ENCODE measurements around the gene PACSIN1.

The PACSIN1 gene

DNA sequence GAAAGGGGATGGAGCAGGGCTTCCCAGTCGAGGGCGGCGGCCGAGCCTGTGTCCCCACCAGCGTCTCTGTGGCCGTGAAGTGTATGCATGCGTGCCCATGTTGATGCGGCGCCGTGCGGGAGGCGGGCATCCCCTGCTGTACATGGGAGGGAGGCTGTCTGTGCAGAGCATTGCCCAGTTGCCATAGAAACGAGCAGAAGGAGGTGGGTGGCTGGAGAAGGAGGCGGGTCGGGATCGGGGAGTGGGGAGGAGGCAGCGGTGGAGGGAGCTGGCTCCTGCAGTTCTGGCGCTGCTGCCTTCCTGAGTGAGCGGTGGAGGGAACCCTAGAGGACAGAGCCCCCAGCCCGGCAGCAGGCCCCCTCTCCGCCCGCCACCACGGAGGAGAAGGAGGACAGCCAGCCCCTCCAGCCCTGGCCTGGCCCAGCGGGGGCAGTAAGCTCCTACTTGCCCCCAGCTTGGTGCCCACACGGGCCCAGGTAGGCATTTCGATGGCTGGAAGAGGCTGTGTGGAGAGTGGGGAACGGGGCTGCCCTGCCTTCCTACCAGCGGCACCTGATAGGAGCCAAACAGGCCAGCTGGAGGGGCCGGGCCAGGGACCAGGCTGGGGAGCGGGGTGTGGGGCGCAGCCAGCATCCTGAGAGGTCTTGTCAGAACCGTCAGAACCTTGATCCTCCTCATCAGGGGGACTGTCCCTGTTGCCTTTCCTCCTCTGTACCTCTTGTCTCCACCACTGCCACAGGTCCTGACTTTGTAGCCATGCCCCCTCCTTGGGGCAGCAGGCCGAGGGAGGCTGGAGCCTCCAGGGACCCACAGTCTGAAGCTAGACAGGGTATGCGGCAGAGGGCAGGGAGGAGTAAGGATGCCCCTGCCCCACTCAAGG, 49.0 kb downstream of the PACSIN1 start:
- peak; percentile 80 for DNase-seq (ENCODE audit: low read depth, low spot score)

DNA sequence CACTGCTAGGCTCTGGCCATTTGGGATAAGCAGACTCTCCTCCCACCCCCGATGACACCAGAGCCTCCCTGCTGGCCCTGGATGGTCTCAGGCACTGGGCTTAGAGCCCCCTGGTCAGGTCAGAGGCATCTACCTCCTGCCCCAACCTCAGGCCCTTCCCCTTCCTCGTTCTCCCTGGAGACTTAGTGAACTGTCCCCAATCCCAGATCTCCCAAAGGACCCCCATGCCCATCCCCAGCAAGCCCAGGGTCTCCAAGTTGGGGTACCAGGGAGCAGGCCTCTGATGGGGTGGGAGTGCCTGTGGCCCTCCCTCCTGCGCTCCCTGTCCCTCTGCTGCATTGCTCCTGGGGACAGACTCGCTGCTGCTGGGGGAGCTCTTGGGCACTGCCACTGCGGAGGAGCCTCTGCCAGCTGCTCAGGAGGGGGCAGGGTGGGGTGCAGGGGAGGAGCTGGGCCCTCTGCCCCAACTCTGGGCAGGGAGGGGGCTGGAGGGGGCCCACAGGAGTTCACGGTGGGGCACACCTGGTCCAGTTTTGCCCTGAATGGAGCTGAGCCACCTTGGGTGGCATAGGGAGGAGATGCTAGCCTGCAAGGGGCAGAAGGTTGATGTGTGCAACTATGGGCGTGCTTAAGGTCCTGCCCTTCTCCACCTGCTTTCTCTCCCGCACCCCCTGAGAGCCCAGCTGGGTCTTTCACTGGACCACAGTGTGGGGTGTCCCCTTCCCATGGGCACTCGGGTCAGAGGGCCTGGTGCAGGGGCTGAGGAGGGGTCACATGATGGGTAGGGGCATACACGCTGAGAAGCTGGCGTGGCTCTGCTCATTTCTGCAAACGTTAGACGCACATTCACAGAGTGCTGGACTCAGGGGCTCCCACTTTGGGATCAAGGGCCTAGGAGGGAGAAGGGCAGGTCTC, 49.9 kb downstream of the PACSIN1 start:
- DNase-seq (ENCODE audit: low read depth, low spot score): no peak

GRCh38 chr6:34516391-34517324, 50.8 kb downstream of the PACSIN1 start:
- DNase-seq (ENCODE audit: low read depth, low spot score): no peak

- no peak for DNase-seq (ENCODE audit: low read depth, low spot score)
Measured at GRCh38 chr6:34517461-34517881, 51.6 kb downstream of the PACSIN1 start.

- no peak for DNase-seq (ENCODE audit: low read depth, low spot score)
Measured at GRCh38 chr6:34517966-34518365, 52.1 kb downstream of the PACSIN1 start.

- DNase-seq (ENCODE audit: low read depth, low spot score): no peak
Measured at GRCh38 chr6:34518669-34519365, 52.9 kb downstream of the PACSIN1 start.

DNA sequence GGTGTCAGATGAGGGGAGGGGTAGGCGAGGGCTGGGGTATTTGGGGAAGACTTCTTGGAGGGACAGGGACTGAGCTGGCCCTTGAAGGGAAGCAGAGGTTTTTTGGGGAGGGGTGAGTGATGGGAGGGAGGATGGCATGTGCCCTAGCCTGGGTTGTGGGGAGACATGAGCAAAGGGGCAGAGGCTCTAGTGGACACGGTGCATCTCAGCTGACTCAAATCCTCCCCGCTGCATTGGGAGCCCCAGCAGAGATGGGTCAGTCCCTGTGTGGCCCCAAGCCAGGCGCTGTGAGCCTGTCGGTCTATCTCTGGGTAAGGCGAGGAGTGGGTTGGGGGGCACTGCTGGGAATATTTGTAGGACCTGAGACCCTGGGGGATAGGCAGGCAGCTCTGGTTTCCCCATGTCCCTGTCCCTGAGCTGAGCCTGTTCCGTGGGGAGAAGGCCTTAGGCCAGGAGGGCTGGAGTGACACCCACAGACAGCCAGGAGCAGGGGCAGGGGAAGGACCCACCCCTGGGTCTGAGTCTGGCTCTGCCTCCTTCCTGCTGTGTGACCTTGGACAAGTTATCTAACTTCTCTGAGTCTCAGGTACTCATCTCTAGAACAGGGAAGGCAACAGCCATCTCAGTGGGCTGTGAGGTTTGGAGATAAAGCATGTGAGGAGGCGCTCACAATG, 54.2 kb downstream of the PACSIN1 start:
- DNase-seq (ENCODE audit: low read depth, low spot score): no peak

DNA sequence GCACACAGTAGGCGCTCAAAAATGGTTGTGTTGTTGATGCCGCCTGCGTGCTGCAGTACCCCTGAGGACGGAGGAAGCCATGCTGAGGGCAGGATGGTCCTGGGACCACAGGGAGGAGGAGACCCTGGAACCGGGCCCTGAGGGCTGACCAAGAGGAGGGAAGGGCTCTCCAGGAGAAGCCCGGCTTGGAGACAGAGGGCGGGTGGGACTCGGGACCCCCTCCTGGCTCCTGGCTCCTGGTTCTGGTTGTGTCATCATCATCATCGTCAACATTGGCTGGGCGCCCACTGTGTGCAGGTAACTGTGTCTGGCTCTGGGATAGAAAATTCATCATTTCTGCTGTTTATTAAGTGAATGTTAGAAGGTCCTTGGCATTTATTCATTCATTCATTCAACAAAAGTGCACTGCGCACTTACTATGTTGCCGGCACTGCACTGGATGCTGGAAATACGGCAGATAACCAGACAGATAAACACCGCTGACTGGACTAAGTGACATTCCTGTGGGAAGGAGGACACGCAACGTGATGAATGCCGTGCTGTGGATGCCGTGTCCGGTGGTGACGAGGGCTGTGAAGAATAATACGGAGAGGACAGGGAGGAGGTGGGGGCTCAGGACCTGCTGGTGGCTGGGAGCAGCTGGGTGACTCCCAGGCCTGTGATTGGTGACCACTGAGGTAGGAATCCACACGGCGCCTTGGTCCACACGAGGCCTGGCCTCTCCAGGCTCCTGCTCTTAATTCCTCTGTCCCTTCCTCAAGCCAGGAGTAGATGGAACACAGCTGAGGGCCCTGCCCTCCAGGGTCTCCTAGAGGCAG, 55.0 kb downstream of the PACSIN1 start:
- no peak for DNase-seq (ENCODE audit: low read depth, low spot score)

GRCh38 chr6:34521463-34522285, 55.8 kb downstream of the PACSIN1 start:
- DNase-seq (ENCODE audit: low read depth, low spot score): no peak

DNA sequence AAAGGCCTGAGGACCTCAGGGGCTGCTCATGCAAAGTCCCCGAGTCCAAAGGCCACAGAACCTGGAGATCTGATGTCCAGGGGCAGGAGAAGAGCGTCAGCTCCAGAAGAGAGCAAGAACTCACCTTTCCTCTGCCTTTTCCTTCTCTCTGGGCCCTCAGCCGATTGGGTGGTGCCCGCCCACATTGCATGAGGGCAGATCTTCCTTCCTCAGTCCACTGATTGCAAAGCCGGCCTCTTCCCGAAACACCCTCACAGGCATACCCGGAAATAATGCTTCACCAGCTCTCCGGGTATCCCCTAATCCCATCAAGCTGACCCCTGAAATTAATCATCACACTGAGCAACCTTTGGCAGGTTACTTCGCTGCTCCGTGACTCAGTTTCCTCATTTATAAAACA, 56.9 kb downstream of the PACSIN1 start:
- no peak for DNase-seq (ENCODE audit: low read depth, low spot score)

- no peak for DNase-seq (ENCODE audit: low read depth, low spot score)
Measured at GRCh38 chr6:34523441-34524206, 57.7 kb downstream of the PACSIN1 start.

GRCh38 chr6:34524499-34524898, 58.6 kb downstream of the PACSIN1 start:
- DNase-seq (ENCODE audit: low read depth, low spot score): no peak

- no peak for DNase-seq (ENCODE audit: low read depth, low spot score)
Measured at GRCh38 chr6:34524971-34525370, 59.1 kb downstream of the PACSIN1 start.

DNA sequence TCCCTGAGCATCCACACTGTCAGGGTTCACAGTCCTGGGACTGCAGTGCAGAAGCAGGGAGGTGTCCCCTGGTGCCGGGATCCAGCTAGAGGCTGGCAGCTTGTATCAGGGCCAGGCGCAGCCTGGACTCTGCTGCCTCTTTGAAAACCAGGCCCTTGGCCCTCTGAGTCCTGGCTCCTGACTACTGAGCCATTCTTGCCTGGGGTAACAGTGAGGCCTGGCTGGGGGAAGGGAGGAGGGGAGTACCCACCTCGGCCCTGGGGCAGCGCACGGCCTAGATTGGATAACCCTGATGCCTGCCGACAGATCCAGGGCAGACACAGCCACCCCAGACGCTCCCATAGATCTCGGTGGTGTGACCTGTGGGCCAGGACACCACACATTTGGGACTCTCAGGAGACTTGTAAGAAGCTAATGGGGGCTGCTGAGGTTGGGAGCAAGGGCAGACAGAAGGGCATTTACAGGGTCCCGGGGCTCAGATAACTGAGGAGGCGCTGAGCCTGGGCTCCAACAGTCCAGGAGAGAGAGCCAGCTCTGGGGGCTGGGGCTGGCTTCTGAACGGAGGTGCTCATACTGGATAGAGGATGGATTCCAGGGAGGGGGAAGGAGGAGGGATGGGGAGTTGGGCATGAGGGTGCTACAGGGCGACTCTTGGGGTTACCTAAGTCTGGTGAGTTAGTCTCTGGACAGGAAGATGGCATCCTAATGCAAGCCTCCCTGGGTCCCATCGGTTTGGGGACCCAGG, 59.7 kb downstream of the PACSIN1 start:
- peak; percentile 63 for DNase-seq (ENCODE audit: low read depth, low spot score)

DNA sequence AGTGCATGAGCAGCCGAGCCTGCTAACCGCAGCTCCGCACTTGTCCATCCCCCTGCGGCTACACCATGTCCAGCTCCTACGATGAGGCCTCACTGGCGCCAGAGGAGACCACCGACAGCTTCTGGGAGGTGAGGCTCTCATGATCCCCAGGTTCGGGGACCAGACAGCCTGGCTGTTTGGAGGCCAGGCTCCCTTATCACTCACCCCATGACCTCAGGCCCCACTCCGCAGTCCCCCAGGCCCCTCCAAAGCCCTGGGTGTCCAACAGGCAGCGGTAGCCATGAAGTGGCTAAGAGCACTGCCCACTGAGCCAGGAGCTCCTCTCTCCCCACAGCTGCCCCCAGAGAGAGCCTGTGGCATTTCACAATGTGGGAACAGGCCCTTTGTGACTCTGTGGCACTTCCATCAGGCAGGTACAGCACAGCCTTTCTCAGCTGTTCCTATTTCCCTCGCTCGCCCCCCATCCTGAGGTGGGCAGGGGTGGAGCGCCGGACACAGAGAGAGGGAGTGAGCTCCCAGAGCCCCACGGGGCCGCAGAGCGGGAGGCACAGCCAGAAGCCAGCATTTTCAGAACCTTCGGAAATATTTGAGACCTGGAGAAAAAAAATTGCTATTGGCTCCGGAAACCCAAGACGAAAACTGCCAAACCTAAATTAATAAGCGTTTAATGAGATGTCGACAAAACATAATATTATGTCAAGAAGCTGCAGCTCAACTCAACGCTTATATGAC, 60.5 kb downstream of the PACSIN1 start:
- no peak for DNase-seq (ENCODE audit: low read depth, low spot score)

GRCh38 chr6:34526992-34527728, 61.3 kb downstream of the PACSIN1 start:
- peak; percentile 95 for DNase-seq (ENCODE audit: low read depth, low spot score)

Data from ELF-1 (cell line).